Measurements from ENCODE around the gene BAHCC1.

The BAHCC1 gene

GRCh38 chr17:81388612-81389367 lies 6.5 kb upstream of the BAHCC1 start:
- Histone ChIP-seq H4K20me1 (ENCODE audit: insufficient read depth, low read length, poor library complexity, severe bottlenecking) (peaks cover 13% of the 10 kb centered on the region), H3K79me2 (ENCODE audit: insufficient read depth, low read length) (peaks cover 72% of the 10 kb centered on the region), H3K4me1 (ENCODE audit: insufficient read depth, low read length, poor library complexity, severe bottlenecking) (peaks cover 64% of the 10 kb centered on the region), H3K4me3 (ENCODE audit: low read length, poor library complexity, severe bottlenecking) (peak overlapping the region; percentile 80), H3K4me2 (ENCODE audit: low read depth, low read length, poor library complexity, severe bottlenecking) (peak overlapping the region; percentile 96), H2AFZ (ENCODE audit: low read length) (no peak overlapping the region), H3K9me3 (ENCODE audit: insufficient read depth, low read depth, low read length) (no peaks in the 10 kb centered on the region), H3K36me3 (ENCODE audit: insufficient read depth, low read length) (no peaks in the 10 kb centered on the region), H3K9me2 (replicated peaks; ENCODE audit: low read depth, low read length) (no peaks in the 10 kb centered on the region), H3K27me3 (ENCODE audit: insufficient read depth, low read length, poor library complexity, severe bottlenecking) (no peaks in the 10 kb centered on the region), H3F3A (ENCODE audit: low read depth) (no peaks in the 10 kb centered on the region), H3K9ac (ENCODE audit: low read depth, low read length, poor library complexity, severe bottlenecking) (peak overlapping the region; percentile 97)
- TF ChIP-seq CTCF (conservative IDR thresholded peaks at IDR 0.05; ENCODE audit: low read length) (no peak), EZH2phosphoT487 (IDR thresholded peaks at IDR 0.05; ENCODE audit: borderline replicate concordance) (no peak)

- H3K4me3 ChIP-seq (ENCODE audit: low read length, poor library complexity, severe bottlenecking), result peak overlapping the region; percentile 80
- H3K79me2 ChIP-seq (ENCODE audit: insufficient read depth, low read length), result peaks cover 77% of the 10 kb centered on the region
- H3K4me1 ChIP-seq (ENCODE audit: insufficient read depth, low read length, poor library complexity, severe bottlenecking), result peaks cover 69% of the 10 kb centered on the region
- H3F3A ChIP-seq (ENCODE audit: low read depth), result peaks cover 5% of the 10 kb centered on the region
- H3K36me3 ChIP-seq (ENCODE audit: insufficient read depth, low read length), result no peaks in the 10 kb centered on the region
- TF ChIP-seq EZH2phosphoT487 (IDR thresholded peaks at IDR 0.05; ENCODE audit: borderline replicate concordance) (no peak), CTCF (conservative IDR thresholded peaks at IDR 0.05; ENCODE audit: low read length) (no peak)
- no peak overlapping the region for H2AFZ ChIP-seq (ENCODE audit: low read length)
- H3K9ac ChIP-seq (ENCODE audit: low read depth, low read length, poor library complexity, severe bottlenecking), result peak overlapping the region; percentile 97
- no peaks in the 10 kb centered on the region for H3K9me2 ChIP-seq (replicated peaks; ENCODE audit: low read depth, low read length)
- H3K9me3 ChIP-seq (ENCODE audit: insufficient read depth, low read depth, low read length), result no peaks in the 10 kb centered on the region
- H3K4me2 ChIP-seq (ENCODE audit: low read depth, low read length, poor library complexity, severe bottlenecking), result peak overlapping the region; percentile 96
- no peaks in the 10 kb centered on the region for H3K27me3 ChIP-seq (ENCODE audit: insufficient read depth, low read length, poor library complexity, severe bottlenecking)
- peaks cover 18% of the 10 kb centered on the region for H4K20me1 ChIP-seq (ENCODE audit: insufficient read depth, low read length, poor library complexity, severe bottlenecking)
These were observed 5.7 kb upstream of the BAHCC1 start for GRCh38 chr17:81389585-81389984.

- Histone ChIP-seq H3K79me2 (ENCODE audit: insufficient read depth, low read length) (peaks cover 82% of the 10 kb centered on the region), H3K4me1 (ENCODE audit: insufficient read depth, low read length, poor library complexity, severe bottlenecking) (peaks cover 70% of the 10 kb centered on the region), H4K20me1 (ENCODE audit: insufficient read depth, low read length, poor library complexity, severe bottlenecking) (peaks cover 21% of the 10 kb centered on the region), H3K36me3 (ENCODE audit: insufficient read depth, low read length) (no peaks in the 10 kb centered on the region), H3K27me3 (ENCODE audit: insufficient read depth, low read length, poor library complexity, severe bottlenecking) (no peaks in the 10 kb centered on the region), H3K4me3 (ENCODE audit: low read length, poor library complexity, severe bottlenecking) (peak overlapping the region; percentile 80), H3K9ac (ENCODE audit: low read depth, low read length, poor library complexity, severe bottlenecking) (peak overlapping the region; percentile 97), H3F3A (ENCODE audit: low read depth) (peaks cover 5% of the 10 kb centered on the region), H2AFZ (ENCODE audit: low read length) (no peak overlapping the region), H3K4me2 (ENCODE audit: low read depth, low read length, poor library complexity, severe bottlenecking) (peak overlapping the region; percentile 96), H3K9me2 (replicated peaks; ENCODE audit: low read depth, low read length) (no peaks in the 10 kb centered on the region), H3K9me3 (ENCODE audit: insufficient read depth, low read depth, low read length) (no peaks in the 10 kb centered on the region)
- TF ChIP-seq CTCF (conservative IDR thresholded peaks at IDR 0.05; ENCODE audit: low read length), result no peak
- TF ChIP-seq EZH2phosphoT487 (IDR thresholded peaks at IDR 0.05; ENCODE audit: borderline replicate concordance), result no peak
These were observed 5.0 kb upstream of the BAHCC1 start for GRCh38 chr17:81390029-81390872.
